Thyroid gland (tissue), 4 donors: ENCODE data around the gene ARHGEF16. TPM values are rescaled to one million over a fixed set of nuclear protein-coding genes. Genes with fewer than 3 reads are reported as not detected.
A peak's percentile ranks its signal among the peaks of the same experiment; 100 is the strongest.

ENCODE experiments used
- DNase-seq, 2 donors: peaks; one replicate each; pipeline ENCODE4 v3.0.0-alpha.2; 2019
- H3K27ac ChIP-seq, 3 donors: fragments of 200-600 bp; sonication (generic); 1 replicate in 2 of 3; 2 replicates in 1 of 3; pipeline ENCODE4 v1.5.1; 2016 to 2019; ENCODE audit warnings: mild to moderate bottlenecking in 1 of 3, moderate library complexity in 1 of 3
- H3K27me3 ChIP-seq: fragments of 200-600 bp; sonication (generic); one replicate; pipeline ENCODE4 v1.5.1; 2019
- H3K36me3 ChIP-seq, 2 donors: fragments of 200-600 bp; sonication (generic); one replicate each; pipeline ENCODE4 v1.5.1; 2016 to 2019
- H3K4me1 ChIP-seq, 2 donors: fragments of 200-600 bp; sonication (generic); one replicate each; pipeline ENCODE4 v1.5.1; 2017 to 2019
- H3K4me3 ChIP-seq, 3 donors: fragments of 200-600 bp; sonication (generic); replicated peaks in 1 of 3; 1 replicate in 2 of 3; 2 replicates in 1 of 3; pipeline ENCODE4 v1.5.1; 2016; ENCODE audit warnings: mild to moderate bottlenecking in 1 of 3
- H3K9me3 ChIP-seq: fragments of 200-600 bp; sonication (generic); one replicate; pipeline ENCODE4 v1.5.1; 2017
- CTCF ChIP-seq, 6 experiments: fragments of 200-600 bp in 3 of 6; fragments of 450-650 bp in 3 of 6; sonication (generic) in 3 of 6; IDR thresholded peaks; one replicate each; pipeline ENCODE4 v1.5.1; 2016 to 2019; ENCODE audit warnings: antibody characterized with exemption in 6 of 6, mild to moderate bottlenecking in 2 of 6, inconsistent platforms in 1 of 6, moderate library complexity in 1 of 6
- POLR2A ChIP-seq, 2 donors: fragments of 450-650 bp; IDR thresholded peaks; one replicate each; pipeline ENCODE4 v1.6.1; 2017; ENCODE audit warnings: antibody characterized with exemption in 2 of 2, mild to moderate bottlenecking in 2 of 2, moderate library complexity in 1 of 2
- WGBS, 2 donors: methylation state at CpG; one replicate each; pipeline ENCODE4 v1.1.5; 2017; 5-methylcytosine and 5-hydroxymethylcytosine counted together
- intact Hi-C: fragments of 100-400 bp; cut with DNase I; formaldehyde crosslinking; loops from one replicate; pipeline ENCODE4 v1.15.1; 2023
- total RNA-seq, 4 donors: library from RNA; depleted of rRNA; stranded (reverse); fragments of >200 nt; gene quantifications; one replicate each; pipeline ENCODE4 v1.2.3, GENCODE V29; 2016

Gene ARHGEF16
- total RNA-seq, 4 donors from 2014 or later, result 16.0 to 23.7 (median 21.2) TPM

- no peak overlapping the region for H3K27ac ChIP-seq
- 89 to 92% methylated on average over 7 to 22 of the region's 35 CpGs for WGBS, 2 donors
- no peaks in the 10 kb centered on the region for H3K27me3 ChIP-seq
- no peaks in the 10 kb centered on the region for H3K9me3 ChIP-seq
- H3K4me3 ChIP-seq, result no peak overlapping the region
- peak in 1 of 2 donors; percentile 0 for DNase-seq
- TF ChIP-seq POLR2A (IDR thresholded peaks at IDR 0.05), result no peak
- no peak for TF ChIP-seq CTCF (IDR thresholded peaks at IDR 0.05)
- H3K4me1 ChIP-seq, result no peaks in the 10 kb centered on the region
- intact Hi-C loops, result no loop called here
- H3K36me3 ChIP-seq, result peaks cover 0 to 7% of the 10 kb centered on the region in 2 donors
Observed at GRCh38 chr1:3467096-3468036, 12.9 kb downstream of the ARHGEF16 start.

- Histone ChIP-seq H3K27me3 (no peaks in the 10 kb centered on the region), H3K4me1 (no peaks in the 10 kb centered on the region), H3K9me3 (no peaks in the 10 kb centered on the region), H3K27ac (no peak overlapping the region), H3K4me3 (no peak overlapping the region), H3K36me3 (peaks cover 0 to 7% of the 10 kb centered on the region in 2 donors)
- peak in 1 of 2 donors; percentile 0 for DNase-seq
- intact Hi-C loops, result no loop called here
- 90 to 94% methylated on average over 21 to 28 of the region's 34 CpGs for WGBS, 2 donors
- TF ChIP-seq POLR2A (IDR thresholded peaks at IDR 0.05), result no peak
- no peak for TF ChIP-seq CTCF (IDR thresholded peaks at IDR 0.05)
Observed at GRCh38 chr1:3468236-3469103, 14.0 kb downstream of the ARHGEF16 start.

- TF ChIP-seq CTCF (IDR thresholded peaks at IDR 0.05), result no peak
- TF ChIP-seq POLR2A (IDR thresholded peaks at IDR 0.05), result no peak
- Histone ChIP-seq H3K27me3 (no peaks in the 10 kb centered on the region), H3K36me3 (peaks cover 0 to 7% of the 10 kb centered on the region in 2 donors), H3K9me3 (no peaks in the 10 kb centered on the region), H3K4me1 (no peaks in the 10 kb centered on the region), H3K4me3 (no peak overlapping the region), H3K27ac (no peak overlapping the region)
- WGBS, 2 donors, result 94 to 95% methylated on average over 28 to 31 of the region's 31 CpGs
- intact Hi-C loops, result no loop called here
- no peak for DNase-seq
Observed at GRCh38 chr1:3469104-3469848, 14.8 kb downstream of the ARHGEF16 start.

- Histone ChIP-seq H3K36me3 (peaks cover 0 to 7% of the 10 kb centered on the region in 2 donors), H3K4me1 (no peaks in the 10 kb centered on the region), H3K4me3 (no peak overlapping the region), H3K9me3 (no peaks in the 10 kb centered on the region), H3K27ac (no peak overlapping the region), H3K27me3 (no peaks in the 10 kb centered on the region)
- no peak for DNase-seq
- TF ChIP-seq POLR2A (IDR thresholded peaks at IDR 0.05) (no peak), CTCF (IDR thresholded peaks at IDR 0.05) (no peak)
- WGBS, 2 donors, result 90 to 94% methylated on average over 16 to 17 of the region's 17 CpGs
- intact Hi-C loops, result no loop called here
Observed at GRCh38 chr1:3469849-3470649, 15.6 kb downstream of the ARHGEF16 start.
